IMR-90 (cell line): ENCODE results near the gene FEV. TPM values are rescaled to one million over a fixed set of nuclear protein-coding genes. Genes with fewer than 3 reads are reported as not detected.

ENCODE experiments used
- ATAC-seq: fragments of 200-7000 bp; cut with Tn5 transposase; 2 replicates; pipeline ENCODE4 v1.9.1; 2020; ENCODE audit warnings: low read depth, mild to moderate bottlenecking, moderate library complexity
- BruUV-seq: library from RNA; stranded (reverse); fragments of 400-500 nt; replicated peaks from 2 replicates; lab custom pipeline; 2021; lab: Mats Ljungman, UMichigan
- CTCF ChIA-PET: fragments of 300-600 bp; formaldehyde crosslinking; extraction: SDS; loops from one replicate; lab custom pipeline; 2021; ENCODE audit warnings: antibody characterized with exemption; lab: Yijun Ruan, JAX
- POLR2A ChIA-PET: fragments of 300-600 bp; sonication (Branson Sonifier 250); formaldehyde crosslinking; loops from one replicate; lab custom pipeline; 2022; ENCODE audit warnings: antibody characterized with exemption; ENCODE audit not compliant: unreplicated experiment; lab: Charles Lee
- DNase-seq: peaks from one replicate; pipeline ENCODE4 v3.0.0; 2013
- H2AFZ ChIP-seq: replicated peaks from 2 replicates; pipeline ENCODE3; 2013; ENCODE audit warnings: low read length, mild to moderate bottlenecking; ENCODE audit not compliant: poor library complexity
- H2AK5ac ChIP-seq: 2 replicates; pipeline ENCODE4 v1.6.1; 2013; ENCODE audit warnings: low read depth, low read length, inconsistent platforms
- H2AK9ac ChIP-seq: replicated peaks from 2 replicates; pipeline ENCODE3; 2013; ENCODE audit warnings: mild to moderate bottlenecking, low read depth, low read length, moderate library complexity; ENCODE audit not compliant: poor library complexity
- H2BK120ac ChIP-seq: 2 replicates; pipeline ENCODE4 v1.6.1; 2013; ENCODE audit warnings: low read depth, low read length, inconsistent platforms
- H2BK15ac ChIP-seq: 3 replicates; pipeline ENCODE4 v1.6.1; 2013; ENCODE audit warnings: low read depth, low read length, inconsistent platforms
- H2BK20ac ChIP-seq: 2 replicates; pipeline ENCODE4 v1.6.1; 2013; ENCODE audit warnings: low read depth, mild to moderate bottlenecking, inconsistent platforms, low read length, moderate library complexity
- H2BK5ac ChIP-seq: 2 replicates; pipeline ENCODE4 v1.6.1; 2013; ENCODE audit warnings: mild to moderate bottlenecking, low read depth, low read length, inconsistent platforms; ENCODE audit not compliant: poor library complexity, severe bottlenecking
- H3K14ac ChIP-seq: replicated peaks from 2 replicates; pipeline ENCODE4 v1.6.1; 2013; ENCODE audit warnings: low read depth, low read length, inconsistent platforms
- H3K18ac ChIP-seq: 2 replicates; pipeline ENCODE4 v1.6.1; 2013; ENCODE audit warnings: low read depth, low read length, control low read depth
- H3K23ac ChIP-seq: 2 replicates; pipeline ENCODE4 v1.6.1; 2013; ENCODE audit warnings: low read depth, low read length, inconsistent platforms
- H3K27ac ChIP-seq: 2 replicates; pipeline ENCODE4 v1.5.1; 2013; ENCODE audit warnings: mild to moderate bottlenecking, control low read depth, low read length; ENCODE audit not compliant: insufficient read depth
- H3K27me3 ChIP-seq: 2 replicates; pipeline ENCODE4 v1.6.1; 2013; ENCODE audit warnings: low read length; ENCODE audit not compliant: control insufficient read depth, insufficient read depth
- H3K36me3 ChIP-seq: 2 replicates; pipeline ENCODE4 v1.6.1; 2013; ENCODE audit warnings: low read length, mixed read lengths; ENCODE audit not compliant: control insufficient read depth, insufficient read depth
- H3K4ac ChIP-seq: 2 replicates; pipeline ENCODE4 v1.6.1; 2013; ENCODE audit warnings: low read depth, low read length, inconsistent platforms
- H3K4me1 ChIP-seq: 2 replicates; pipeline ENCODE4 v1.6.1; 2013; ENCODE audit warnings: low read length, mixed read lengths; ENCODE audit not compliant: control insufficient read depth, insufficient read depth
- H3K4me2 ChIP-seq: 2 replicates; pipeline ENCODE4 v1.6.1; 2013; ENCODE audit warnings: low read depth, mild to moderate bottlenecking, control low read depth, low read length, moderate library complexity
- H3K4me3 ChIP-seq: 2 replicates; pipeline ENCODE4 v1.5.1; 2013; ENCODE audit warnings: low read depth, mild to moderate bottlenecking, control low read depth, low read length, moderate library complexity; ENCODE audit not compliant: insufficient read depth
- H3K56ac ChIP-seq: 2 replicates; pipeline ENCODE4 v1.6.1; 2013; ENCODE audit warnings: low read length, inconsistent platforms; ENCODE audit not compliant: insufficient read depth; ENCODE audit errors: extremely low read depth
- H3K79me1 ChIP-seq, 2 experiments: 2 replicates each; pipeline ENCODE4 v1.6.1; 2013; ENCODE audit warnings: low read length in 2 of 2, inconsistent platforms in 1 of 2, low read depth in 1 of 2
- H3K9ac ChIP-seq: 2 replicates; pipeline ENCODE4 v1.6.1; 2013; ENCODE audit warnings: low read depth, low read length, control low read depth
- H3K9me1 ChIP-seq: 2 replicates; pipeline ENCODE4 v1.6.1; 2013; ENCODE audit warnings: low read length, inconsistent platforms; ENCODE audit not compliant: insufficient read depth
- H3K9me3 ChIP-seq: 2 replicates; pipeline ENCODE4 v1.6.1; 2013; ENCODE audit warnings: low read length; ENCODE audit not compliant: control insufficient read depth, insufficient read depth
- H4K20me1 ChIP-seq: 2 replicates; pipeline ENCODE4 v1.6.1; 2013; ENCODE audit warnings: low read length, inconsistent platforms; ENCODE audit not compliant: insufficient read depth
- H4K5ac ChIP-seq: 2 replicates; pipeline ENCODE4 v1.6.1; 2013; ENCODE audit warnings: mild to moderate bottlenecking, low read depth, low read length, control low read depth
- H4K8ac ChIP-seq, 2 experiments: 2 replicates each; pipeline ENCODE4 v1.6.1; 2013; ENCODE audit warnings: low read depth in 2 of 2, low read length in 2 of 2, control low read depth in 1 of 2, inconsistent platforms in 1 of 2
- H4K91ac ChIP-seq: 2 replicates; pipeline ENCODE4 v1.6.1; 2013; ENCODE audit warnings: low read depth, low read length, inconsistent platforms; ENCODE audit not compliant: insufficient read depth
- BHLHE40 ChIP-seq: fragments of 150-350 bp; IDR thresholded peaks from 2 replicates; pipeline ENCODE4 v1.6.1; 2016; ENCODE audit warnings: mild to moderate bottlenecking, low read depth, low read length
- CHD1 ChIP-seq: IDR thresholded peaks from 2 replicates; pipeline ENCODE4 v1.6.1; 2012; ENCODE audit warnings: low read depth, low read length, improper control_type of control experiment
- ELK1 ChIP-seq: fragments of 150-350 bp; IDR thresholded peaks from 2 replicates; pipeline ENCODE4 v1.6.1; 2016; ENCODE audit warnings: low read depth, mild to moderate bottlenecking, low read length, moderate library complexity, borderline replicate concordance
- FOS ChIP-seq: fragments of 150-350 bp; IDR thresholded peaks from 2 replicates; pipeline ENCODE4 v1.6.1; 2016; ENCODE audit warnings: low read depth, low read length
- MAZ ChIP-seq: IDR thresholded peaks from 2 replicates; pipeline ENCODE4 v1.6.1; 2012; ENCODE audit warnings: low read depth, mild to moderate bottlenecking, low read length, improper control_type of control experiment, moderate library complexity, borderline replicate concordance
- MXI1 ChIP-seq: IDR thresholded peaks from 2 replicates; pipeline ENCODE4 v1.6.1; 2012; ENCODE audit warnings: low read depth, mild to moderate bottlenecking, low read length, moderate library complexity, borderline replicate concordance
- NFE2L2 ChIP-seq: fragments of 150-350 bp; IDR thresholded peaks from 2 replicates; pipeline ENCODE4 v1.6.1; 2016; ENCODE audit warnings: low read depth, mild to moderate bottlenecking, low read length
- RFX5 ChIP-seq: IDR thresholded peaks from 2 replicates; pipeline ENCODE4 v1.8.0; 2012; ENCODE audit warnings: low read depth, mild to moderate bottlenecking, low read length, moderate library complexity
- WGBS, 2 experiments: methylation state at CpG; one replicate each; pipeline versions ENCODE4 v1.1.5 to v1.1.7; 2013; ENCODE audit warnings: missing lambda C conversion rate in 2 of 2; ENCODE audit not compliant: insufficient read length in 1 of 2; ENCODE audit errors: extremely low coverage in 2 of 2; 5-methylcytosine and 5-hydroxymethylcytosine counted together
- dilution Hi-C: fragments of 300-500 bp; cut with HindIII; formaldehyde crosslinking; loops from one replicate; pipeline ENCODE4 v1.14.3; 2018; ENCODE audit warnings: low sequenced_read_pairs; ENCODE audit not compliant: unreplicated experiment
- in situ Hi-C: fragments of 300-500 bp; cut with MboI; formaldehyde crosslinking; loops from 3 replicates; pipeline ENCODE4 v1.14.3; 2019; ENCODE audit warnings: low sequenced_read_pairs, inconsistent platforms, mixed read lengths
- intact Hi-C: fragments of 100-400 bp; cut with micrococcal nuclease; formaldehyde crosslinking; loops from 2 replicates; pipeline ENCODE4 v1.10.0; 2022
- polyA plus RNA-seq, 3 experiments: library from polyadenylated mRNA; depleted of rRNA; stranded (reverse); fragments of >200 nt; gene quantifications; 2 replicates each; pipeline ENCODE4 v1.2.3, GENCODE V29; 2012; ENCODE audit warnings: low replicate concordance in 1 of 3
- total RNA-seq: library from RNA; depleted of rRNA; stranded (reverse); fragments of >200 nt; gene quantifications from 2 replicates; pipeline ENCODE4 v1.2.3, GENCODE V29; 2012
- TF ChIP-seq, protein P1 (sequence below): fragments of 150-350 bp; IDR thresholded peaks from 2 replicates; pipeline ENCODE4 v1.6.1; 2017; ENCODE audit warnings: mild to moderate bottlenecking, antibody characterized with exemption, low read length, low read depth

Gene FEV
- total and polyA plus RNA-seq, 2 of the 4 experiments (the other 2 are of a cell fraction), result not detected

- Histone ChIP-seq H2BK15ac (no peak overlapping the region), H3K27ac (no peak overlapping the region), H3K4ac (no peak overlapping the region), H4K20me1 (no peaks in the 10 kb centered on the region; the same call in 1 of the 2 replicates), H2BK20ac (no peak overlapping the region), H3K18ac (no peak overlapping the region), H3K9ac (no peak overlapping the region), H4K91ac (no peak overlapping the region), H3K9me3 (no peaks in the 10 kb centered on the region; the same call in 1 of the 2 replicates), H4K5ac (no peak overlapping the region), H3K14ac (no peak overlapping the region), H3K4me2 (no peak overlapping the region), H3K36me3 (no peaks in the 10 kb centered on the region), H3K23ac (no peak overlapping the region), H2BK120ac (no peak overlapping the region), H2AK5ac (no peak overlapping the region), H3K56ac (no peak overlapping the region), H4K8ac (no peak overlapping the region), H3K4me3 (no peak overlapping the region), H3K9me1 (no peaks in the 10 kb centered on the region), H3K79me1 (no peaks in the 10 kb centered on the region), H3K27me3 (peaks cover 85% of the 10 kb centered on the region), H2AK9ac (no peak overlapping the region), H2AFZ (no peak overlapping the region), H2BK5ac (no peak overlapping the region), H3K4me1 (no peaks in the 10 kb centered on the region)
- ChIA-PET CTCF (no interaction called here), POLR2A (no interaction called here)
- no peak for TF ChIP-seq FOS
- no peak for TF ChIP-seq CHD1
- TF ChIP-seq RFX5, result no peak
- no peak for TF ChIP-seq NFE2L2
- no peak for TF ChIP-seq ELK1
- TF ChIP-seq, protein P1, sequence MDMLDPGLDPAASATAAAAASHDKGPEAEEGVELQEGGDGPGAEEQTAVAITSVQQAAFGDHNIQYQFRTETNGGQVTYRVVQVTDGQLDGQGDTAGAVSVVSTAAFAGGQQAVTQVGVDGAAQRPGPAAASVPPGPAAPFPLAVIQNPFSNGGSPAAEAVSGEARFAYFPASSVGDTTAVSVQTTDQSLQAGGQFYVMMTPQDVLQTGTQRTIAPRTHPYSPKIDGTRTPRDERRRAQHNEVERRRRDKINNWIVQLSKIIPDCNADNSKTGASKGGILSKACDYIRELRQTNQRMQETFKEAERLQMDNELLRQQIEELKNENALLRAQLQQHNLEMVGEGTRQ, result no peak
- TF ChIP-seq MXI1, result no peak
- no peak for TF ChIP-seq BHLHE40
- no peak for TF ChIP-seq MAZ
- dilution Hi-C loops (no loop called here), intact Hi-C loops (no loop called here), in situ Hi-C loops (no loop called here)
- ATAC-seq (no peak), DNase-seq (no peak)
- no TSS peak for BruUV-seq
- WGBS, 2 experiments, result 8% methylated on average over 4 of the region's 10 CpGs; no CpG with 5 or more reads in 1 of the 2 experiments
Measured at GRCh38 chr2:218999021-218999880, 14.3 kb upstream of the FEV start.
